SK-N-MC (cell line): Measurements from ENCODE around the gene GGT7.
A peak's percentile ranks its signal among the peaks of the same experiment; 100 is the strongest.
"Not testable (repeated sequence)": the region's sequence is repeated elsewhere in the genome, so short reads cannot be mapped to it uniquely, and the experiment has no call there.

ENCODE experiments used
- DNase-seq: peaks from one replicate; pipeline ENCODE4 v3.0.0-alpha.2; 2011; ENCODE audit warnings: low read depth, low spot score
- H3K27ac ChIP-seq: fragments of 200-600 bp; sonication (generic); 2 replicates; pipeline ENCODE4 v1.5.1; 2016; ENCODE audit warnings: mixed run types
- H3K36me3 ChIP-seq: fragments of 200-600 bp; sonication (generic); 2 replicates; pipeline ENCODE4 v1.6.1; 2017; ENCODE audit warnings: antibody characterized with exemption, low read length, mixed read lengths; ENCODE audit not compliant: insufficient read depth
- H3K4me3 ChIP-seq: fragments of 200-600 bp; sonication (generic); 2 replicates; pipeline ENCODE4 v1.5.1; 2016
- H3K9ac ChIP-seq: fragments of 200-600 bp; sonication (generic); 2 replicates; pipeline ENCODE4 v1.8.0; 2017; ENCODE audit warnings: mixed run types, mixed read lengths; ENCODE audit not compliant: insufficient read length
- H3K9me3 ChIP-seq: fragments of 200-600 bp; sonication (generic); 2 replicates; pipeline ENCODE4 v1.6.1; 2017; ENCODE audit warnings: low read depth, mild to moderate bottlenecking, antibody characterized with exemption, low read length, moderate library complexity, mixed read lengths
- EZH2 ChIP-seq: fragments of 200-600 bp; sonication (generic); IDR thresholded peaks from one replicate; pipeline ENCODE4 v1.6.1; 2017; ENCODE audit warnings: antibody characterized with exemption
- FOXP2 ChIP-seq: optimal IDR thresholded peaks from 2 replicates; pipeline ENCODE3; 2011; ENCODE audit warnings: mild to moderate bottlenecking, moderate library complexity; ENCODE audit not compliant: insufficient read depth; ENCODE audit errors: extremely low read length, control extremely low read depth
- POLR2AphosphoS5 ChIP-seq: IDR thresholded peaks from 2 replicates; pipeline ENCODE4 v1.6.1; 2012; ENCODE audit warnings: mild to moderate bottlenecking, low read depth, low read length, borderline replicate concordance

Gene GGT7

GRCh38 chr20:34815636-34816035, 57.0 kb downstream of the GGT7 start:
- no peaks in the 10 kb centered on the region; the same call in 1 of the 2 replicates for H3K36me3 ChIP-seq
- no peak overlapping the region for H3K4me3 ChIP-seq
- no peak overlapping the region for H3K9ac ChIP-seq
- TF ChIP-seq EZH2 (no peak), POLR2AphosphoS5 (no peak), FOXP2 (no peak)
- H3K27ac ChIP-seq: no peak overlapping the region
- no peaks in the 10 kb centered on the region for H3K9me3 ChIP-seq
- DNase-seq: no peak

- H3K9me3 ChIP-seq: no peaks in the 10 kb centered on the region
- H3K36me3 ChIP-seq: peaks cover 18% of the 10 kb centered on the region
- H3K27ac ChIP-seq: no peak overlapping the region
- no peak overlapping the region for H3K4me3 ChIP-seq
- TF ChIP-seq FOXP2 (no peak), EZH2 (no peak)
- DNase-seq: no peak
- no peak overlapping the region for H3K9ac ChIP-seq
Observed at GRCh38 chr20:34808583-34808982, 64.1 kb downstream of the GGT7 start.

GRCh38 chr20:34807944-34808465, 64.7 kb downstream of the GGT7 start:
- not testable (repeated sequence) for H3K4me3 ChIP-seq, H3K9me3 ChIP-seq, H3K9ac ChIP-seq, DNase-seq, H3K27ac ChIP-seq
- peaks cover 21% of the 10 kb centered on the region for H3K36me3 ChIP-seq

DNA sequence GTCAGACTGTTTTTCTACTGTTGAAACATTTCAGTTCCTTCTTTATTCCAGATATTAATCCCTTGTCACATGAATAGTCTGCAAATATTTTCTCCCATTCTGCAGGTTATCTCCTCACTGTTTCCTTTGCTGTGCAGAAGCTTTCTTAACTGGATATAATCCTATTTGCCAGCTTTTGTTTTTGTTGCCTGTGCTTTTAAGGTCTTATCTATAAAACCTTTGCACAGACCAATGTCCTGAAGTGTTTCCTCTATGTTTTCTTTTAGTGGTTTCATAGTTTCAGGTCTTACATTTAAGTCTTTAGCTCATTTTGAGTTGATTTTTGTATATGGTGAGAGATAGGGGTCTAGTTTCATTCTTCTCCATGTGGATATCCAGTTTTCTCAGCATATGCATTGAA, 66.4 kb downstream of the GGT7 start:
- TF ChIP-seq EZH2 (no peak), POLR2AphosphoS5 (no peak)
- DNase-seq: no peak
- H3K9ac ChIP-seq: no peak overlapping the region
- 0 out of 2 replicates have a peak overlapping the region, but pooled peaks have one; percentile 22 for H3K27ac ChIP-seq
- H3K4me3 ChIP-seq: no peak overlapping the region
- H3K36me3 ChIP-seq: peaks cover 25% of the 10 kb centered on the region
- H3K9me3 ChIP-seq: no peaks in the 10 kb centered on the region

- Histone ChIP-seq H3K4me3 (no peak overlapping the region), H3K36me3 (peaks cover 17% of the 10 kb centered on the region; the same call in 1 of the 2 replicates), H3K27ac (no peak overlapping the region), H3K9me3 (no peaks in the 10 kb centered on the region), H3K9ac (no peak overlapping the region)
- DNase-seq: no peak
- TF ChIP-seq EZH2 (no peak), POLR2AphosphoS5 (no peak), FOXP2 (no peak)
Observed at GRCh38 chr20:34798871-34799270, 73.8 kb downstream of the GGT7 start.

GRCh38 chr20:34798328-34798727, 74.3 kb downstream of the GGT7 start:
- Histone ChIP-seq H3K4me3 (no peak overlapping the region), H3K9me3 (no peaks in the 10 kb centered on the region), H3K27ac (no peak overlapping the region), H3K9ac (no peak overlapping the region), H3K36me3 (peaks cover 17% of the 10 kb centered on the region; the same call in 1 of the 2 replicates)
- TF ChIP-seq POLR2AphosphoS5 (no peak), FOXP2 (no peak), EZH2 (no peak)
- DNase-seq: no peak

DNA sequence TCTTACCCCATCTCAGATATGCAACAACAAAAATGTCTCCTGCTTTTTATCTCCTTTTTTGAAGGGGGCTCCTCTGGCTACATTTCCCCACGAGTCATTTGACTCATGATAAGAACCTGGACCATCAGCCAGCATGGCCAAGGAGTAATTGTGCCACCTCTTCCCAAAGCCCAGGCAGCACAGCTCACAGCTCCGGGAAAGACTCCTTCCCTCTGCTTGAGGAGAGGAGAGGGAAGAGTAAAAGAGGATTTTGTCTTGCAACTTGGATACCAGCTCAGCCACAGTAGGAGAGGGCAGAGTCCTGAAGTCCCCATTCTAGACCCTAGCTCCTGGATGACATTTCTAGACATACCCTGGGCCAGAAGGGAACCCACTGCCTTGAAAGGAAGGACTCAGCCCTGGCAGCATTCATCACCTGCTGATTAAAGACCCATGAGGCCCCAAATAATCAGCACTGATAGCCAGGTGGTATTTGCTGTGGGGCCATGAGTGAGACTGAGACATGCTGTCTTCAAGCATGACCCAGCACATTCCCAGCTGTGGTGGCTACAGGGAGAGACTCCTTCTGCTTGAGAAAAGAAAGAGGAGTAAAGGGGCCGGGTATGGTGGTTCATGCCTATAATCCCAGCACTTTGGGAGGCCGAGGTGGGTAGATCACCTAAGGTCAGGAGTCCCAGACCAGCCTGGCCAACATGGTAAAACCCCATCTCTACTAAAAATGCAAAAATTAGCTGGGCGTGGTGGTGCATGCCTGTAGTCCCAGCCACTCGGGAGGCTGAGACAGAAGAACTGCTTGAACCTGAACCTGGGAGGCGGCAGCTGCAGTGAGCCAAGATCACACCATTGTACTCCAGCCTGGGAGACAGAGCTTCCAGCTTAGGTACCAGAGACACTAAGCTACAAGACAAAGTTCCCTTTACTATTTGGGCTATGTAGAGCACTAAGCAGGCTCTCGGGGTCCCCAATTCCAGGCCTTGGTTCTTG, 75.4 kb downstream of the GGT7 start:
- H3K9me3 ChIP-seq: no peaks in the 10 kb centered on the region
- DNase-seq: no peak
- no peak overlapping the region for H3K4me3 ChIP-seq
- TF ChIP-seq FOXP2 (no peak), POLR2AphosphoS5 (no peak), EZH2 (no peak)
- no peak overlapping the region for H3K27ac ChIP-seq
- H3K36me3 ChIP-seq: peaks cover 9% of the 10 kb centered on the region; the same call in 1 of the 2 replicates
- no peak overlapping the region for H3K9ac ChIP-seq
